HG03442 (cell line): ENCODE measurements around the gene SRRM4.
"Not testable (repeated sequence)": the region's sequence is repeated elsewhere in the genome, so short reads cannot be mapped to it uniquely, and the experiment has no call there.

Experiments used
- ATAC-seq: cut with Tn5 transposase; IDR thresholded peaks from one replicate; pipeline ENCODE4 v1.9.1; 2021; ENCODE audit warnings: mild to moderate bottlenecking, moderate library complexity; ENCODE audit not compliant: unreplicated experiment

The SRRM4 gene

GRCh38 chr12:118981285-118982211 is at the start of gene SRRM4:
TSS of gene SRRM4 (plus strand) at chr12:118981541. CDS start at chr12:118981883, 342 bp downstream.
- no peak for ATAC-seq

GRCh38 chr12:118946256-118946655 is 35.1 kb upstream of the SRRM4 start:
- ATAC-seq: no peak

- ATAC-seq: no peak
Observed at GRCh38 chr12:118958520-118958919, 22.8 kb upstream of the SRRM4 start.

GRCh38 chr12:118959348-118959747 is 22.0 kb upstream of the SRRM4 start:
- no peak for ATAC-seq

- ATAC-seq: no peak
Observed at GRCh38 chr12:118959985-118960560, 21.3 kb upstream of the SRRM4 start.

GRCh38 chr12:118960865-118961264 is 20.5 kb upstream of the SRRM4 start:
- no peak for ATAC-seq

- ATAC-seq: no peak
Observed at GRCh38 chr12:118964988-118965387, 16.4 kb upstream of the SRRM4 start.

- ATAC-seq: no peak
Observed at GRCh38 chr12:118970856-118971255, 10.5 kb upstream of the SRRM4 start.

GRCh38 chr12:118972982-118973381 is 8.4 kb upstream of the SRRM4 start:
- no peak for ATAC-seq

GRCh38 chr12:118979763-118980406 is 1.5 kb upstream of the SRRM4 start:
- ATAC-seq: no peak

- ATAC-seq: no peak
Observed at GRCh38 chr12:118980407-118981014, 830 bp upstream of the SRRM4 start.

- no peak for ATAC-seq
Observed at GRCh38 chr12:118982302-118982701, 961 bp downstream of the SRRM4 start.

GRCh38 chr12:118982984-118983761 is 1.8 kb downstream of the SRRM4 start:
- ATAC-seq: no peak

GRCh38 chr12:118984161-118984943 is 3.0 kb downstream of the SRRM4 start:
- no peak for ATAC-seq

- ATAC-seq: no peak
Observed at GRCh38 chr12:118986050-118986449, 4.7 kb downstream of the SRRM4 start.

- ATAC-seq: no peak
Observed at GRCh38 chr12:118999107-118999506, 17.8 kb downstream of the SRRM4 start.

- ATAC-seq: no peak
Observed at GRCh38 chr12:119005085-119005484, 23.7 kb downstream of the SRRM4 start.

- ATAC-seq: no peak
Observed at GRCh38 chr12:119005913-119006312, 24.6 kb downstream of the SRRM4 start.

- no peak for ATAC-seq
Observed at GRCh38 chr12:119006746-119007145, 25.4 kb downstream of the SRRM4 start.

- not testable (repeated sequence) for ATAC-seq
Observed at GRCh38 chr12:119008273-119008672, 26.9 kb downstream of the SRRM4 start.
